ENCODE data around the gene ADO.

ADO gene

DNA sequence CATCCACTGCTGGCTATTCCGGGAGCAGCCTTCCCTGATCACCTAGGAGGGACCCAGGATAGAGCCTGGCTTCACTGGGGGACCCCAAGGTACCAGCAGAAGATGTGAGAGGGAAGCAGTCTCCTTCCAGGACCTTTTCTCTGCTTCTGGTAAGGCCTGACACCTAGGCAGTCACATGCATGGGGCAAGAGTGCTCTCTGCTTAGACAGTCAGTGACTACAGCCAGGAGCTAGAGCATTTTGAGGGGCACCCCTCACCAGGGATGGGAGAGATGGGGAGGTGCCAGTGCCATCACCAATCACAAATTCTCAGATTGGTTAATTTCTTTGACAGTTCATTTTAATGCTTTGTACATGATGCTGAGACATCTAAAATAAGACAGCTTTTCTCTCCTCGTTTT, 13.9 kb upstream of the ADO start:
- TF ChIP-seq, protein P1, sequence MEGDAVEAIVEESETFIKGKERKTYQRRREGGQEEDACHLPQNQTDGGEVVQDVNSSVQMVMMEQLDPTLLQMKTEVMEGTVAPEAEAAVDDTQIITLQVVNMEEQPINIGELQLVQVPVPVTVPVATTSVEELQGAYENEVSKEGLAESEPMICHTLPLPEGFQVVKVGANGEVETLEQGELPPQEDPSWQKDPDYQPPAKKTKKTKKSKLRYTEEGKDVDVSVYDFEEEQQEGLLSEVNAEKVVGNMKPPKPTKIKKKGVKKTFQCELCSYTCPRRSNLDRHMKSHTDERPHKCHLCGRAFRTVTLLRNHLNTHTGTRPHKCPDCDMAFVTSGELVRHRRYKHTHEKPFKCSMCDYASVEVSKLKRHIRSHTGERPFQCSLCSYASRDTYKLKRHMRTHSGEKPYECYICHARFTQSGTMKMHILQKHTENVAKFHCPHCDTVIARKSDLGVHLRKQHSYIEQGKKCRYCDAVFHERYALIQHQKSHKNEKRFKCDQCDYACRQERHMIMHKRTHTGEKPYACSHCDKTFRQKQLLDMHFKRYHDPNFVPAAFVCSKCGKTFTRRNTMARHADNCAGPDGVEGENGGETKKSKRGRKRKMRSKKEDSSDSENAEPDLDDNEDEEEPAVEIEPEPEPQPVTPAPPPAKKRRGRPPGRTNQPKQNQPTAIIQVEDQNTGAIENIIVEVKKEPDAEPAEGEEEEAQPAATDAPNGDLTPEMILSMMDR (IDR thresholded peaks at IDR 0.05; ENCODE audit: poor library complexity, severe bottlenecking), result no peak
- ATAC-seq (ENCODE audit: low read depth) (no peak), DNase-seq (ENCODE audit: low spot score) (no peak)
- no peak overlapping the region for H3K4me3 ChIP-seq (ENCODE audit: severe bottlenecking)
- no peaks in the 10 kb centered on the region for H3K4me1 ChIP-seq (ENCODE audit: insufficient read depth, poor library complexity, severe bottlenecking)
- H3K36me3 ChIP-seq (ENCODE audit: low read depth), result no peaks in the 10 kb centered on the region
- H3K9me3 ChIP-seq (ENCODE audit: severe bottlenecking), result no peaks in the 10 kb centered on the region
- H3K27me3 ChIP-seq (ENCODE audit: insufficient read depth, poor library complexity, severe bottlenecking), result peaks cover 3% of the 10 kb centered on the region
- no peak overlapping the region for H3K27ac ChIP-seq (ENCODE audit: poor library complexity, severe bottlenecking)

DNA sequence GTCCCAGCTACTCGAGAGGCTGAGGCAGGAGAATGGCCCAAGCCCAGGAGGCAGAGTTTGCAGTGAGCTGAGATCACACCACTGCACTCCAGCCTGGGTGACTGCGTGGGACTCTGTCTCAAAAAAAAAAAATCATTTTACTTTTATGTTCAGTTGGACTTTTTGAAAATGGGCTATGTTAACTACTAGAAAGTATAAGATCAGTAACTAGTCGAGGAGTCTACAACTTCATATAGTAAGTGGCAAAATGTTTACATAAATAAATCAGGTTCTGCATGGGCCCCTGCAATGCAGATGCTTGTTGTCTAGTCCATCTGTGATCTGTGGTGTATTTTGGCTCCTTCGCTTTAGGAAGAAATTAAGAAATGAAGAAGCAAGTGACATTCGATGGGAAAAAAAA, 12.3 kb upstream of the ADO start:
- ATAC-seq (ENCODE audit: low read depth), result no peak
- Histone ChIP-seq H3K9me3 (ENCODE audit: severe bottlenecking) (no peaks in the 10 kb centered on the region), H3K4me3 (ENCODE audit: severe bottlenecking) (no peak overlapping the region), H3K4me1 (ENCODE audit: insufficient read depth, poor library complexity, severe bottlenecking) (no peaks in the 10 kb centered on the region), H3K36me3 (ENCODE audit: low read depth) (no peaks in the 10 kb centered on the region), H3K27ac (ENCODE audit: poor library complexity, severe bottlenecking) (no peak overlapping the region), H3K27me3 (ENCODE audit: insufficient read depth, poor library complexity, severe bottlenecking) (peaks cover 8% of the 10 kb centered on the region)
- DNase-seq (ENCODE audit: low spot score), result no peak
- TF ChIP-seq, protein P1 (IDR thresholded peaks at IDR 0.05; ENCODE audit: poor library complexity, severe bottlenecking), result no peak

DNA sequence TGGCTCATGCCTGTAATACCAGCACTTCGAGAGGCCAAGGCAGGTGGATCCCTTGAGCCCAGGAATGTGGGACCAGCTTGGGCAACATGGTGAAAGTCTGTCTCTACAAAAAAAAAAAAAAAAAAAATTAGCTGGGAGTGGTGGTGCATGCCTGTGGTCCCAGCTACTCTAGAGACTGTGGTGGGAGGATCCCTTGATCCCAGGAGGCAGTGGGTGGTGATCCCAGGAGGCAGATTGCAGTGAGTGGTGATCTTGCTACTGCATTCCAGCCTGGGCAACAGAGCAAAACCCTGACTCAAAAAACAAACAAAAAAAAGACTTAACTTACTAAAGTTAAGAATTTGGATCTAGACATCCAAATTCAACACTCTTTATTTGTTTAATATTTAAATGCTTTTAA, 10.2 kb upstream of the ADO start:
- Histone ChIP-seq H3K4me1 (ENCODE audit: insufficient read depth, poor library complexity, severe bottlenecking) (no peaks in the 10 kb centered on the region), H3K4me3 (ENCODE audit: severe bottlenecking) (no peak overlapping the region), H3K27me3 (ENCODE audit: insufficient read depth, poor library complexity, severe bottlenecking) (peaks cover 26% of the 10 kb centered on the region), H3K36me3 (ENCODE audit: low read depth) (no peaks in the 10 kb centered on the region), H3K27ac (ENCODE audit: poor library complexity, severe bottlenecking) (no peak overlapping the region), H3K9me3 (ENCODE audit: severe bottlenecking) (no peaks in the 10 kb centered on the region)
- no peak for ATAC-seq (ENCODE audit: low read depth)
- DNase-seq (ENCODE audit: low spot score), result no peak
- TF ChIP-seq, protein P1 (IDR thresholded peaks at IDR 0.05; ENCODE audit: poor library complexity, severe bottlenecking), result no peak

DNA sequence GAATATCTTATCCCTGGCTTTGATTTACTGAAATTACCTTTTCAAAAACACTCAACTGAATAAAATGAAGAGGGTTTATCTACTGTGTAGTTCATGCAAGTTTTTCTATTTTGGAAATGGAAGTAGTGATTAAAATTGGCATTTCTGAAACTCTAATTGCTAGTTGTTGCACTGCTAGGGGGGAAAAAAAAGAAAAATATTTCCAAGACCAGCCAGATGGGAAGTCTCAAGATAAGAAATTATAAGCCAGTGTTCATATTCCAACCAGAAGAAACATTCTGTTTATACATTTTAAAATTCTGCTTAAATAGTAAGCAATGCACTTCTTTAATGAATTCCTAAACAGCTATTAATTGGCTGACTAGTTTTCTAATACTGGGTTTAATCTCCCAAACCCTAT, 9.4 kb upstream of the ADO start:
- H3K36me3 ChIP-seq (ENCODE audit: low read depth), result no peaks in the 10 kb centered on the region
- no peak overlapping the region for H3K4me3 ChIP-seq (ENCODE audit: severe bottlenecking)
- DNase-seq (ENCODE audit: low spot score) (no peak), ATAC-seq (ENCODE audit: low read depth) (no peak)
- no peak overlapping the region for H3K27ac ChIP-seq (ENCODE audit: poor library complexity, severe bottlenecking)
- no peaks in the 10 kb centered on the region for H3K4me1 ChIP-seq (ENCODE audit: insufficient read depth, poor library complexity, severe bottlenecking)
- no peaks in the 10 kb centered on the region for H3K9me3 ChIP-seq (ENCODE audit: severe bottlenecking)
- H3K27me3 ChIP-seq (ENCODE audit: insufficient read depth, poor library complexity, severe bottlenecking), result peaks cover 26% of the 10 kb centered on the region
- TF ChIP-seq, protein P1 (IDR thresholded peaks at IDR 0.05; ENCODE audit: poor library complexity, severe bottlenecking), result no peak

DNA sequence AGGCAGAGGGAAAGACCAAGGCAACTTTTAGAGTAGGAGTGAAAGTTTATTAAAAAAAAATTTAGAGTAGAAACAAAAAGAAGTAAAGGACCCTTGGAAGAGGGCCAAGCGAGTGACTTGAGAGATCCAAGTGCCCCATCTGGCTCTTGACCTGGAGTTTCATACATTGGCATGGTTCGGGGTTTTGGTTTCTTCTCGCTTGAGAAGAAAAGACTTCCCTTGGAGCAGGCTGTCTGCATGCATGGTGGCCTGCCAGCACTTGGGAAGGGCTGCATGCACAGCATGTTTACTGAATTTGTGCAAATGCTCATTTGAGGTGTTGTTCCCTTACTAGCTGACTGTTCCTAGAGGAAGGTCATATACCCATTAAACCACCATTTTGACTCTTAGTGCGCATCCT, 8.8 kb upstream of the ADO start:
- no peak for ATAC-seq (ENCODE audit: low read depth)
- no peaks in the 10 kb centered on the region for H3K36me3 ChIP-seq (ENCODE audit: low read depth)
- no peak for DNase-seq (ENCODE audit: low spot score)
- H3K4me3 ChIP-seq (ENCODE audit: severe bottlenecking), result no peak overlapping the region
- H3K27me3 ChIP-seq (ENCODE audit: insufficient read depth, poor library complexity, severe bottlenecking), result peaks cover 26% of the 10 kb centered on the region
- no peaks in the 10 kb centered on the region for H3K9me3 ChIP-seq (ENCODE audit: severe bottlenecking)
- no peaks in the 10 kb centered on the region for H3K4me1 ChIP-seq (ENCODE audit: insufficient read depth, poor library complexity, severe bottlenecking)
- TF ChIP-seq, protein P1 (IDR thresholded peaks at IDR 0.05; ENCODE audit: poor library complexity, severe bottlenecking), result no peak
- H3K27ac ChIP-seq (ENCODE audit: poor library complexity, severe bottlenecking), result no peak overlapping the region

Measured in RWPE2 (cell line).